GM18909 (cell line): ENCODE data around the gene KIF3A.

Experiments
- ATAC-seq: cut with Tn5 transposase; IDR thresholded peaks from one replicate; pipeline ENCODE4 v1.9.1; 2021; ENCODE audit warnings: mild to moderate bottlenecking; ENCODE audit not compliant: unreplicated experiment, poor library complexity

KIF3A gene

GRCh38 chr5:132771503-132771998 is 34.2 kb upstream of the KIF3A start:
- ATAC-seq, result no peak

- no peak for ATAC-seq
Observed at GRCh38 chr5:132770476-132771159, 33.3 kb upstream of the KIF3A start.

GRCh38 chr5:132768485-132768868 is 31.1 kb upstream of the KIF3A start:
- no peak for ATAC-seq

- no peak for ATAC-seq
Observed at GRCh38 chr5:132767150-132767549, 29.8 kb upstream of the KIF3A start.

- ATAC-seq, result no peak
Observed at GRCh38 chr5:132766806-132767055, 29.4 kb upstream of the KIF3A start.

- no peak for ATAC-seq
Observed at GRCh38 chr5:132766020-132766805, 28.9 kb upstream of the KIF3A start.

- ATAC-seq, result no peak
Observed at GRCh38 chr5:132765311-132766019, 28.1 kb upstream of the KIF3A start.

- ATAC-seq, result no peak
Observed at GRCh38 chr5:132764671-132765238, 27.4 kb upstream of the KIF3A start.

GRCh38 chr5:132764051-132764450 is 26.7 kb upstream of the KIF3A start:
- ATAC-seq, result no peak

GRCh38 chr5:132763181-132764036 is 26.1 kb upstream of the KIF3A start:
- no peak for ATAC-seq

GRCh38 chr5:132762246-132763000 is 25.1 kb upstream of the KIF3A start:
- no peak for ATAC-seq

- no peak for ATAC-seq
Observed at GRCh38 chr5:132761321-132762240, 24.2 kb upstream of the KIF3A start.

GRCh38 chr5:132760601-132761317 is 23.4 kb upstream of the KIF3A start:
- no peak for ATAC-seq

- ATAC-seq, result no peak
Observed at GRCh38 chr5:132760049-132760420, 22.7 kb upstream of the KIF3A start.

GRCh38 chr5:132759114-132760048 is 22.0 kb upstream of the KIF3A start:
- ATAC-seq, result no peak

GRCh38 chr5:132758451-132758850 is 21.1 kb upstream of the KIF3A start:
- no peak for ATAC-seq

- no peak for ATAC-seq
Observed at GRCh38 chr5:132756542-132756941, 19.2 kb upstream of the KIF3A start.
